Measurements from ENCODE around the gene OSBPL8. TPM values are rescaled to one million over a fixed set of nuclear protein-coding genes. Genes with fewer than 3 reads are reported as not detected.

Gene OSBPL8
- total RNA-seq, 2 experiments from 2014 or later: 104 to 112 TPM

DNA sequence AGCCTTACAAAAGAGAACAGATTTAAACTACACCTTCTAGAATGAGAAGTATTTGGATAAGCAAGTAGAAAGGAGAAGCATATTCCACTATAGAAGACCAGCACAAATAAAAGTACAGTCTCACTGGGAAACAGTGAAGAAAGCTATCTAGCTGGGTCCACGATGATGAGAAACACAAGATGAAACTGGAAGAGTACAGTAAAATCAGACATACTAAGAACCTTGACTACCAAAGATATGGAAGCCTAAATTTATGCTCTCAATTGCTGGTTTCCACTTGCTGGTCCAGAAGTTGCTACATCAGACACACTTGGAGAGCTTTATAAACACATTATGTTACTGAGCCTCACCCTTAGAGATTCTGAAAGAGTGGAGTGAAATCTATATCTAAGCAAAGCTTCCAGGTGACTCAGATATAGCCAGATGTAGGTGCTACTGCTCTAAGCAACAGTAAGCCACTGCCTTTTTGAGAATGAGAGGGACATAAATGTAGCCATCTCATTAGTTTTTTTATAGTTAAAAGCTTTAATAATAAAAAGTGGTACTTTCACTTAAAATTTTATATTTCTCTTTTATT, 115.1 kb downstream of the OSBPL8 start:
- H3K4me3 Mint-ChIP-seq: no peak overlapping the region
- H3K27me3 Mint-ChIP-seq: no peaks in the 10 kb centered on the region
- DNase-seq (no peak), ATAC-seq (no peak)
- no peak overlapping the region for H3K27ac Mint-ChIP-seq
- peaks cover 20% of the 10 kb centered on the region for H3K4me1 Mint-ChIP-seq
- CTCF ChIA-PET: interaction anchor here (1.4 kb wide), 1 partner anchor 11 kb away, joined by 3 read pairs; no protein-coding TSS in a partner anchor
- no peaks in the 10 kb centered on the region for H3K9me3 Mint-ChIP-seq (ENCODE audit: low read depth)
- peaks cover 37% of the 10 kb centered on the region for H3K36me3 Mint-ChIP-seq

DNA sequence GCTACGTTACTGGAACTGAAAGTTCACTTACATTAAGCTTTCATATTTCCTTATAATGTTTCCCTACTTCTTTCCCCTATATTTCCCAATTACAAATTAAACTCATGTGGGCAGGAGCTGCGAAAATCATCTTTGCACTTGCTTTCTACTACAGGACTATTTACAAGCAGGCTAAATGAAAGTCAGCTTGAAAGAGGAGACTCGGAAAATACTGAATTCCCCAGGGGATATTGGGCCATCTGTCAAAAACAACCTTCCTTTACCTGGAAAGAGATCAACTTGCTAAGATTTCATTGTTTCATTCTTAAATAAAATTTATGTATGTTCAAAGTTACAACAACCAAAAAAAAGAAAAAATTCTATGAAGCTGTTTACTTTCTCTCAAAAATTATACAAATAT, 118.6 kb downstream of the OSBPL8 start:
- Mint-ChIP-seq H3K27ac (no peak overlapping the region), H3K4me1 (peaks cover 18% of the 10 kb centered on the region), H3K4me3 (no peak overlapping the region), H3K36me3 (peaks cover 38% of the 10 kb centered on the region), H3K9me3 (ENCODE audit: low read depth) (peaks cover 4% of the 10 kb centered on the region), H3K27me3 (no peaks in the 10 kb centered on the region)
- CTCF ChIA-PET: no interaction called here
- DNase-seq (no peak), ATAC-seq (no peak)

DNA sequence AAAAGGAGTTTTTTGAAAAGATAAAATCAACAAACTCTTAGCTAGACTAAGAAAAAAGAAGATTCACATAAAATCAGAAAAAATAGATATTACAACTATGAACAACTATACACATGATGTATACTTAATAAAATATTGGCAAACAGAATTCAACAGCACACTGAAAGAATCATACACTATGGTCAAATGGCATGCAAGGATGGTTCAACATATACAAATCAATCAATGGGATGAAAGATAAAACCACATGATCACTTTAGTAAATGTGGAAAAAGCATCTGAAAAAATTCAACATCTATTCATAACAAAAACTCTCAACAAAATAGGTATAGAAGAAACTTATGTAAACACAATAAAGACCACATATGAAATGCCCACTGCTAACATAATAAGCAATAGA, 126.8 kb downstream of the OSBPL8 start:
- H3K27me3 Mint-ChIP-seq: no peaks in the 10 kb centered on the region
- H3K4me1 Mint-ChIP-seq: peaks cover 2% of the 10 kb centered on the region
- H3K4me3 Mint-ChIP-seq: no peak overlapping the region
- ATAC-seq: no peak
- no peak overlapping the region for H3K27ac Mint-ChIP-seq
- CTCF ChIA-PET: no interaction called here
- DNase-seq: no peak
- H3K36me3 Mint-ChIP-seq: peaks cover 71% of the 10 kb centered on the region
- peaks cover 32% of the 10 kb centered on the region for H3K9me3 Mint-ChIP-seq (ENCODE audit: low read depth)

DNA sequence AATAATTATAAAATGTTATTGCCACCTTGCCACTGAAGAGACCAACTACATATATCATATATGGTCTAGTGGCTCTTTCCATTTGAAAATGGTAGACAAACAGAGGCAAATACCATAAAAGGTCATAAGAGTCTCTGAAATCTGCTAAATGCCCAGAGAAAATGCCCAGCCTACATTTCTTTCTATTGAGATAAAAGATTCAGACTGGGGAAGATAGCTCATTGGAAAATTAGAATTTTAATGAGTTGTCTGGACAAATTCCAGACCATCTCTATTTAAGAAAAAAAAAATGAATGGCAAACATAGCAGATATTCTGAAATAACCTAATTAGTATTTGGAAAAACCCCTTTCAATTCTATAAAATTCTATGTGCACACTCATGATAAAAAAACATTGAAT, 131.5 kb downstream of the OSBPL8 start:
- H3K27ac Mint-ChIP-seq: no peak overlapping the region
- peaks cover 17% of the 10 kb centered on the region for H3K9me3 Mint-ChIP-seq (ENCODE audit: low read depth)
- H3K4me1 Mint-ChIP-seq: peaks cover 2% of the 10 kb centered on the region
- DNase-seq (no peak), ATAC-seq (no peak)
- CTCF ChIA-PET: no interaction called here
- no peak overlapping the region for H3K4me3 Mint-ChIP-seq
- peaks cover 64% of the 10 kb centered on the region for H3K36me3 Mint-ChIP-seq
- H3K27me3 Mint-ChIP-seq: no peaks in the 10 kb centered on the region

DNA sequence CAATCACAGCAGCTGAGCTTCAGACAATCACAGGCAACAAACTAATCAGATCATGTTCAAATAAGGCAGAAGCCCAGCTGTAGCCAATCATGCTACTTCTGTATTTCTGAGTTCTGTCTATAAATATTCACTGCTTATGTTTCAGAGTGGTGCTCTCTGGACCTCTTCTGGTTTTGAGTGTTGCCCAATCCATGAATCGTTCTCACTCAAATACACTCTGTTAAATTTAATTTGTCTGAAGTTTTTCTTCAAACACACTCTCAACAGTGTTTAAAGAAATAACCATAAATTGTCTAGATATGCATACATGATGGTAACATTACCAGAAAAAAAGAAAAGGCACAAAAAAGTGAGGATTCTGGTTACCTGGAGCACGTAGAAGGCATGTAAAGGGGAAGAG, 133.4 kb downstream of the OSBPL8 start:
- H3K9me3 Mint-ChIP-seq (ENCODE audit: low read depth): peaks cover 3% of the 10 kb centered on the region
- no peak overlapping the region for H3K4me3 Mint-ChIP-seq
- H3K4me1 Mint-ChIP-seq: no peaks in the 10 kb centered on the region
- CTCF ChIA-PET: no interaction called here
- no peak overlapping the region for H3K27ac Mint-ChIP-seq
- ATAC-seq (no peak), DNase-seq (no peak)
- H3K27me3 Mint-ChIP-seq: no peaks in the 10 kb centered on the region
- peaks cover 52% of the 10 kb centered on the region for H3K36me3 Mint-ChIP-seq

DNA sequence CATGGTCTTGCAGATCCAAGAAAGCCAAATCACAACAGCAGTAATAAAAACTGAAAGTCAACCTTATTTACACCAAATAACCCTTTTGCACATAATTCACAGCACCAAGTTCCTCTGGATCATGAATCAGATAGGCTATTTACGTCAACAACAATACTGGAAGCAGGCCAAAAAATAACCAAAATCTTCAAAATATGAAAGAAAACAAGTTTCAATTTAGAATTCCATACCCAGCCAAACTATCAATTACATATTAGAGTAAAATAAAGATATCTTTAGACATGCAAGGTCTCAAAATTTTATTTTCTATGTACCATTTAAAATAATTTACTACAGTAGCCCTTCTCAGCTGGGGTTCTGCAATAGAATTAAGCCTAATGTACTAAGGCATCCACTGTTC, 134.6 kb downstream of the OSBPL8 start:
- ATAC-seq: no peak
- Mint-ChIP-seq H3K9me3 (ENCODE audit: low read depth) (peaks cover 3% of the 10 kb centered on the region), H3K4me1 (no peaks in the 10 kb centered on the region), H3K36me3 (peaks cover 40% of the 10 kb centered on the region), H3K27ac (no peak overlapping the region), H3K4me3 (no peak overlapping the region), H3K27me3 (no peaks in the 10 kb centered on the region)
- CTCF ChIA-PET: no interaction called here
- no peak for DNase-seq

DNA sequence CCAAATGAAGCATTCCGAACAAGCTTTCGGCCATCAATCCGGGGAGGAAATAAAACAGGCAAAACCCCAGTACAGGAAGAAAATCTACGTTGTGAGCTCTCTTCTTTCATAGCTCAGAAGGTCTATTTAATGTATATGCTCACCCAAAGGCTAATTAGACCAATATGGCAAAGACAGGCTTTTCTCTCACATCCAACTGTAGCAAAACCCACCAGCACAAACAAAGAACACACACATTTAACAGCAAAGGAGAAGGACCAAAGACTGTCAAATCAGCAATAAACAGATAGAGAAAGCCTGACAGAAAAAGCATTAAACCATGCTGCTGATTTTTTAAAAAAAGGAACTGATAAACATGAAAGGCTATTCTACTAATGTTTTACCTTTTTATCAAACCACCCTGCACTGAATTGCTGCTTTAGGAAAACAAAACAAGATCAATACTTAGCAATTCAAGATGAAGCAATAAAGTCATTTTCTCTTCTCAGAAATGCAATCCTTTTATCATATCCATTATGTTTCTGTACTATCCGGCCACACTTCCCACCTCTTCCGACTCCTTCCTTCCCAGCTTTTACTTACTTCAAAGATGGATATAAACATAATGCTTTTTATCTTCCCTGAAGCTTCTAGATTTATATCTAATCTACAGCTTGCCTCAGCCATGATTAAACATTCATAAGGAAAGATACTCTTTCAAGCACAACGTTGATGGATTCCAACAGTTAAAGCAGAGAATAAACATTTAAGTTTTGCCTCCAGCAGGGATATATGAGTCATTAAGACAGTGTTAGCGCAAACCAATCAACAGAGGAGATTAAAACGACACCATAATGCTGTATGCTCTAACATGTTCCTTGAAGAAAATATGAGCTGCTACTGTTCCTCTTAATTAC, 136.8 kb downstream of the OSBPL8 start:
- no peaks in the 10 kb centered on the region for H3K27me3 Mint-ChIP-seq
- ATAC-seq (no peak), DNase-seq (no peak)
- peaks cover 32% of the 10 kb centered on the region for H3K36me3 Mint-ChIP-seq
- no peak overlapping the region for H3K4me3 Mint-ChIP-seq
- no peak overlapping the region for H3K27ac Mint-ChIP-seq
- H3K4me1 Mint-ChIP-seq: peaks cover 6% of the 10 kb centered on the region
- CTCF ChIA-PET: no interaction called here
- peaks cover 5% of the 10 kb centered on the region for H3K9me3 Mint-ChIP-seq (ENCODE audit: low read depth)

DNA sequence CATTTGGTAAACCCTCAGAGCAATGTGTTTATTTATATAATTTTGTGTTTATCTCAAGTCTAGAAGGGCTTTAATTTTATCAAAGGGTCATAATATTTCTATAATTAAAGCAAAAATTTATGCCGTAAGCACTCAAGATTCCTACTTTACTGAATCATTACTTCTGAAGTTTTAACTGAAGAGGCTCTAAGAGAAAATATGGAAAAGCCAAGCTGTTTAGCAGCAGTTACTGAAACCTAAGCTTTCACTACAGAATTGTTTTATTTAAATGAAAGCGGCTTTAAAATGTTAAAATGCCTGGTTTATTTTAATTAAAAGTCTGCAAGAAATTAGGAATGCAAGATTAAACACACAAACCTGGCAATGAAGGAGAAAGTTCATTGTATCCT, 137.4 kb downstream of the OSBPL8 start:
- no peak for DNase-seq
- H3K36me3 Mint-ChIP-seq: peaks cover 35% of the 10 kb centered on the region
- peaks cover 5% of the 10 kb centered on the region for H3K9me3 Mint-ChIP-seq (ENCODE audit: low read depth)
- CTCF ChIA-PET: no interaction called here
- no peak for ATAC-seq
- no peak overlapping the region for H3K4me3 Mint-ChIP-seq
- peaks cover 12% of the 10 kb centered on the region for H3K4me1 Mint-ChIP-seq
- H3K27me3 Mint-ChIP-seq: no peaks in the 10 kb centered on the region
- H3K27ac Mint-ChIP-seq: no peak overlapping the region

DNA sequence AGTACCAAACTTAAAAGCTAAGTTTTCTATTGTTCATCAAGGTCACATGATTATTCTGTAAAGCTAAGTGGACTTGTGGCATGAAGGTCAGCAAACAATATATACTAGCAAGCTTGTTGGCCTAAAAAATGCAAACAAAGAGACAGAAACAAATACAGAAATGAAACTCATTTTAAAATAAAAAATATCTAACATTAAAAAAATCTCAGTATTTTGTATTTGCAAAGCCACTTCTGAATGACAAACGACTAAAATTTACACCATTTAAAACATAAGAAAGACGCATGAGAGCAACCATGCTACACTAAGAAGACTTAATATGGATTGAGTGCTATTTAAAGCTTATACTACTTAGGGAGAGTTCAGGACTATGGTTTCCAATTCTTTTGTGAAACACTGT, 138.5 kb downstream of the OSBPL8 start:
- peaks cover 17% of the 10 kb centered on the region for H3K4me1 Mint-ChIP-seq
- H3K27ac Mint-ChIP-seq: no peak overlapping the region
- H3K27me3 Mint-ChIP-seq: no peaks in the 10 kb centered on the region
- no peak overlapping the region for H3K4me3 Mint-ChIP-seq
- no peak for DNase-seq
- no peak for ATAC-seq
- CTCF ChIA-PET: no interaction called here
- H3K36me3 Mint-ChIP-seq: peaks cover 30% of the 10 kb centered on the region
- peaks cover 5% of the 10 kb centered on the region for H3K9me3 Mint-ChIP-seq (ENCODE audit: low read depth)

DNA sequence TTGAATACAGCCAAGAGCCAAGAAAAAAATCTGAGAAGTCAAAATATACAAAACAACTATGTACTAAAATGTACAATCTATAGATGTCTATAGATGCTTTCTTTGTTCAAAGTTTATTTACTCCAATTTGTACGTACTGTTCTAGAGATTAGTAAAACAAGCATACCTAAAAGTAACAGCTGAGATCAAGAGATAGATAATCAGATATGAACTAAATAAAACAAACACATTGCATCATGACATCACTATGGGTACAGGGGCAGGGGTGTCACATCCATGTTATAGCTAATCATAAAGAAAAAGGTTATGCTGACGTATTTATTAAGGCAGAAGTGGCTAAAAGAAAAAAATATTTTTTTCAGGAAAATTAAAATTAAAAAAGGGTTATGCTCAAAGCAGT, 139.3 kb downstream of the OSBPL8 start:
- Mint-ChIP-seq H3K36me3 (peaks cover 22% of the 10 kb centered on the region), H3K27ac (no peak overlapping the region), H3K9me3 (ENCODE audit: low read depth) (peaks cover 5% of the 10 kb centered on the region), H3K4me3 (no peak overlapping the region), H3K27me3 (no peaks in the 10 kb centered on the region), H3K4me1 (peaks cover 19% of the 10 kb centered on the region)
- no peak for DNase-seq
- CTCF ChIA-PET: interaction anchor here (0.6 kb wide), 1 partner anchor 369 kb away, joined by 3 read pairs; no protein-coding TSS in a partner anchor
- ATAC-seq: no peak

DNA sequence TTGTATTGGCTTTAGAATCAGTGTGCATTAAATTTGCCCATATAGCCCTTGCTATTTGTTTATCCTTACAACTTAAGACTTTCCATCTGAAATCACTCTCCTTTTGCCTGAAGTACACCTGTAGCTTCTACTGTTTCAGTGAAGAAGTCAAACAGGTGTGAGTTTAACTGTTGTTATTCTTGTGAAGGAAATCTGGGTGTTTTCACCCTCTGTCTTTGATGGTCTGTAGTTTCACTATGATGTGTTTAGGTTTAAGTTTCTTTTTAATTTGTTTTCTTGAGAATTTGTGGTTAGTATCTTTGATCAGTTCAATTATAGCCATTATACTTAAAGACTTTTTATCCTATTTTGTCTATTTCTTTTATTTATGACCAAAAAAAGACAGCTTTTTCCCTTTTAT, 142.5 kb downstream of the OSBPL8 start:
- peaks cover 2% of the 10 kb centered on the region for H3K9me3 Mint-ChIP-seq (ENCODE audit: low read depth)
- no peak overlapping the region for H3K4me3 Mint-ChIP-seq
- H3K36me3 Mint-ChIP-seq: peaks cover 11% of the 10 kb centered on the region
- no peaks in the 10 kb centered on the region for H3K27me3 Mint-ChIP-seq
- peak overlapping the region; percentile 56 for H3K27ac Mint-ChIP-seq
- CTCF ChIA-PET: interaction anchor here (1.0 kb wide), 1 partner anchor 10 kb away, joined by 3 read pairs; no protein-coding TSS in a partner anchor
- no peak for DNase-seq
- H3K4me1 Mint-ChIP-seq: peaks cover 21% of the 10 kb centered on the region
- ATAC-seq: peak; percentile 47

DNA sequence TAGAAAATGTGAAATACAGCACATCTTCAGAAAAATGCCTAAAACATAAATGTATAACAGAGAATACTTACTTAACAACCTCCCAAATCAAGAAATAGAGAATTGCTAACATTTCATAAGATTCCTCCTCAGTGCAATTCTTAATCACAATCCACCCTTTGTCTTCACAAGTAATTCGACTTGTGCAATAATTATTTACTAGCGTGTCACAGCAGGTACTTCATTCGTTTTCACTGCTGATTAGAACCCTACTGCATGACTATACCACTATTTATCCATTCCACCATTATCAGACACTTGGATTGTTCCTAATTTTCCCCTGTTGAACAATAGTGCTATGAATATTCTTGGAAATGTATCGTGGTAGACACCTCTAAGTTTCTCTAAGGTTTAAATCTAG, 146.4 kb downstream of the OSBPL8 start:
- no peak for ATAC-seq
- Mint-ChIP-seq H3K4me3 (no peak overlapping the region), H3K27ac (no peak overlapping the region), H3K36me3 (peaks cover 12% of the 10 kb centered on the region), H3K9me3 (ENCODE audit: low read depth) (no peaks in the 10 kb centered on the region), H3K27me3 (no peaks in the 10 kb centered on the region), H3K4me1 (peaks cover 16% of the 10 kb centered on the region)
- DNase-seq: no peak
- CTCF ChIA-PET: no interaction called here

DNA sequence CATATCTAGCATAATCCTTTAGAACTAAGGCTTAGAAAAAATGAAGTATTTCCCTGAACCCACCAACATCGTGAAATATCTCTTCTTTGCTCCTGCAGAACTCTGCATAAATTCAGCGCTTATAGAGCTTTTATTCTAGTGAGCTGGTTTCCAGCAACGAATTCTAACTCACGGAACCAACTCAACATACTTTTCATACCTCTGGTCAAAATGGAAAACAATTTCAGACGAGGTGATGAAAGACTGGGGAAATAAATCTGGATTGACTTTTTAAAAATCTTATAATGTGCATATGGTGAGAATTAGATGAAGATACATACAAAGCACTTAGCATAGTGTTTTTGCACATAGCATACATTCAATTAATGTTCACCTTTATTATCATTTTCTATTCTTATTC, 148.8 kb downstream of the OSBPL8 start:
- H3K4me3 Mint-ChIP-seq: no peak overlapping the region
- no peaks in the 10 kb centered on the region for H3K27me3 Mint-ChIP-seq
- CTCF ChIA-PET: interaction anchor here (1.1 kb wide), 1 partner anchor 10 kb away, joined by 3 read pairs; no protein-coding TSS in a partner anchor
- ATAC-seq (no peak), DNase-seq (no peak)
- peaks cover 2% of the 10 kb centered on the region for H3K4me1 Mint-ChIP-seq
- H3K36me3 Mint-ChIP-seq: peaks cover 6% of the 10 kb centered on the region
- peak overlapping the region; percentile 18 for H3K27ac Mint-ChIP-seq
- no peaks in the 10 kb centered on the region for H3K9me3 Mint-ChIP-seq (ENCODE audit: low read depth)

DNA sequence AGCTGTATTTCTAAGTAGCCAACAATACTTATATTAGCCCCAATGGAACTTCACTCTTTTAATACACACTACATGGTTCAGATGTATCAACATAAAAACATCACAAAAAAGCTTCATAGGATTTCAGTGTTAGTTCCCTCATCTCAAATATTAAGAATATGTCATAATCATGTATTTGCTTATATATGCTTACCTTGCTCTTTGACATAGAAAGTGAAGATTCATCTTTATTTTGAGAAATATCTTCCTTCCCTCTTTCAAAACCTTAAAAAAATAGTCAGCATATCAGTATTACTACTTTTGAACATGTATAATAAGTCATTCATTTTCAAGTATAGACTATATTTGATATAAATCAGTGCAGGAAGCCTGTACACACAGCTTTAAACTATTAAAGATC, 149.2 kb downstream of the OSBPL8 start:
- H3K4me1 Mint-ChIP-seq: peaks cover 2% of the 10 kb centered on the region
- H3K27me3 Mint-ChIP-seq: no peaks in the 10 kb centered on the region
- no peaks in the 10 kb centered on the region for H3K9me3 Mint-ChIP-seq (ENCODE audit: low read depth)
- no peak overlapping the region for H3K27ac Mint-ChIP-seq
- DNase-seq (no peak), ATAC-seq (no peak)
- CTCF ChIA-PET: interaction anchor here (1.1 kb wide), 1 partner anchor 10 kb away, joined by 3 read pairs; no protein-coding TSS in a partner anchor
- H3K4me3 Mint-ChIP-seq: no peak overlapping the region
- peaks cover 6% of the 10 kb centered on the region for H3K36me3 Mint-ChIP-seq
